Skin of body (tissue), 1 donor: ENCODE results near the gene PATE2. TPM values are rescaled to one million over a fixed set of nuclear protein-coding genes. Genes with fewer than 3 reads are reported as not detected.

Experiments
- total RNA-seq: library from RNA; depleted of rRNA; stranded (reverse); fragments of >200 nt; gene quantifications from one replicate; pipeline ENCODE4 v1.2.3, GENCODE V29; 2014

PATE2 gene
- total RNA-seq, 1 donor from 2014 or later = not detected

Other genes starting within 250 kb of the PATE2 start
- gene EI24, start 209.4 kb downstream of the PATE2 start, total RNA-seq = 49.6 TPM
- gene STT3A, start 186.0 kb downstream of the PATE2 start, total RNA-seq = 89.4 TPM
- gene CHEK1, start 153.7 kb downstream of the PATE2 start, total RNA-seq = 16.6 TPM
- not detected for gene ACRV1, start 98.0 kb downstream of the PATE2 start, total RNA-seq
- gene PATE1, start 32.5 kb downstream of the PATE2 start, total RNA-seq = not detected
- not detected for gene PATE3, start 9.3 kb upstream of the PATE2 start, total RNA-seq
- gene PATE4, start 54.5 kb upstream of the PATE2 start, total RNA-seq = not detected
- 4.2 TPM for gene HYLS1, start 108.8 kb upstream of the PATE2 start, total RNA-seq
- 7.8 TPM for gene PUS3, start 124.4 kb upstream of the PATE2 start, total RNA-seq
- gene DDX25, start 125.7 kb upstream of the PATE2 start, total RNA-seq = 0.20 TPM
- gene VSIG10L2, start 167.2 kb upstream of the PATE2 start, total RNA-seq = 0.39 TPM